Stimulated activated CD4-positive, alpha-beta T cell treated with anti-CD3 and anti-CD28 coated beads, Interleukin-1b, Interleukin-23, amount 100 ng/mL, for 4 hours (primary cell): ENCODE results near the gene APC2.
"Not testable (repeated sequence)": the region's sequence is repeated elsewhere in the genome, so short reads cannot be mapped to it uniquely, and the experiment has no call there.

ENCODE experiments used
- DNase-seq, 2 donors: peaks; one replicate each; pipeline ENCODE4 v3.0.0-alpha.2; 2020; ENCODE audit warnings: low read depth in 2 of 2

APC2 gene

GRCh38 chr19:1430246-1430645, 19.7 kb upstream of the APC2 start:
- no peak for DNase-seq

GRCh38 chr19:1431759-1432506, 18.0 kb upstream of the APC2 start:
- no peak for DNase-seq

GRCh38 chr19:1432507-1432887, 17.4 kb upstream of the APC2 start:
- no peak for DNase-seq

GRCh38 chr19:1433119-1434039, 16.5 kb upstream of the APC2 start:
- no peak for DNase-seq

GRCh38 chr19:1434040-1434366, 15.9 kb upstream of the APC2 start:
- DNase-seq: no peak

GRCh38 chr19:1434577-1435060, 15.3 kb upstream of the APC2 start:
- DNase-seq: no peak

- DNase-seq: no peak
These were observed 14.4 kb upstream of the APC2 start for GRCh38 chr19:1435378-1435989.

GRCh38 chr19:1437609-1438008, 12.3 kb upstream of the APC2 start:
- no peak for DNase-seq

- peak; percentile 94 to 96 for DNase-seq
These were observed 11.6 kb upstream of the APC2 start, which contains the start of gene RPS15 for GRCh38 chr19:1438035-1438932. TSS of gene RPS15 (plus strand) at chr19:1438396. CDS start at chr19:1438426, 30 bp downstream.

GRCh38 chr19:1438933-1439354, 11.0 kb upstream of the APC2 start:
- no peak for DNase-seq

GRCh38 chr19:1439525-1440417, 10.2 kb upstream of the APC2 start:
- not testable (repeated sequence) for DNase-seq

GRCh38 chr19:1440418-1440801, 9.5 kb upstream of the APC2 start:
- DNase-seq: no peak

- DNase-seq: no peak
These were observed 8.9 kb upstream of the APC2 start for GRCh38 chr19:1441022-1441426.

GRCh38 chr19:1441677-1442438, 8.1 kb upstream of the APC2 start:
- no peak for DNase-seq

GRCh38 chr19:1445185-1445931, 4.6 kb upstream of the APC2 start:
- DNase-seq: peak; percentile 67 to 72

- no peak for DNase-seq
These were observed 3.8 kb upstream of the APC2 start for GRCh38 chr19:1445932-1446712.

- DNase-seq: no peak
These were observed 3.0 kb upstream of the APC2 start for GRCh38 chr19:1446713-1447481.
